IPS-NIHi7 (cell line): Measurements from ENCODE around the gene ALDH1L2.
"Not testable (repeated sequence)": the region's sequence is repeated elsewhere in the genome, so short reads cannot be mapped to it uniquely, and the experiment has no call there.

ENCODE experiments used
- DNase-seq: peaks from one replicate; pipeline ENCODE4 v3.0.0; 2012; ENCODE audit warnings: mixed read lengths; ENCODE audit errors: extremely low spot score

ALDH1L2 gene

GRCh38 chr12:104985206-104985605 lies 99.1 kb downstream of the ALDH1L2 start:
- DNase-seq: no peak

DNA sequence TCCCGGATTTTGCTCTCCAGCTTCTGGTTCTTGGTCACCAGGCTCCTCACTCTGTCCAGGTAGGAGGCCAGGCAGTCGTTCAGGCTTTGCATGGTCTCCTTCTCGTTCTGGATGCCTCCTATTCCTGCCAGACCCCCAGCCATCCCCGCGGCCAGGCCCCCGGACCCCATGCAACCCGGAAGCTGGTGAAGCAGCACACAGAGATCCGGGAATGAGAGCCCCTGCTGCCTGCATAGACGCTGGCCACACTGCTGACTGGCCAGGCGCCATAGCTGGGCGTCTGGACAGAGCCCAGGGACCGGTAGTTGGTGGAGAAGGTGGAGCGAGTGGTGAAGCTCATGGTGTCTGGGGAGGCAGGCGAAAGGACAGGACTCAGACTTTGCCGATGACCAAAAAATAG lies 106.6 kb downstream of the ALDH1L2 start:
- not testable (repeated sequence) for DNase-seq

- DNase-seq: no peak
Measured at GRCh38 chr12:104976703-104977102, 107.6 kb downstream of the ALDH1L2 start.

- no peak for DNase-seq
Measured at GRCh38 chr12:104975587-104976343, 108.5 kb downstream of the ALDH1L2 start.

GRCh38 chr12:104974626-104975290 lies 109.5 kb downstream of the ALDH1L2 start:
- DNase-seq: no peak

DNA sequence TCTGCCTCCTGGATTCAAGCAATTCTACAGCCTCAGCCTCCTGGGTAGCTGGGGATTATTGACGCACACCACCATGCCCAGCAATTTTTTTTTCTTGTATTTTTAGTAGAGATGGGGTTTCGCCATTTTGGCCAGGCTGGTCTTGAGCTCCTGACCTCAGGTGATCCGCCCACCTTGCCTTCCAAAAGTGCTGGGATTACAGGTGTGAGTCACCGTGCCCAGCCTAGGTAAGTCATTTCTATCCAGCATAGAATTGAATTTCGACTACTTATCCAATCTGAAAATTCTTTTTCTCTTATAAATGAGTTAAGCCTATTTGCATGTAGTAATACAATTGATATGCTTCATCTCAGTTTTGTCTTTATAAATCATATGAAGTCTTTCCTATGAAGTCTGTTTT lies 111.0 kb downstream of the ALDH1L2 start:
- DNase-seq: no peak

GRCh38 chr12:104971306-104971705 lies 113.0 kb downstream of the ALDH1L2 start:
- DNase-seq: no peak
